Mesenchymal stem cell (in vitro differentiated cells and primary cell): ENCODE results near the gene PLCD4.

ENCODE experiments used
- DNase-seq: peaks from one replicate; pipeline ENCODE4 v3.0.0-alpha.2; 2013
- H2AFZ ChIP-seq: one replicate; pipeline ENCODE4 v1.6.1; 2013; ENCODE audit warnings: low read depth, mild to moderate bottlenecking, control low read depth, inconsistent platforms, low read length, moderate library complexity
- H2AK5ac ChIP-seq: 2 replicates; pipeline ENCODE4 v1.6.1; 2013; ENCODE audit warnings: low read length, moderate library complexity, mild to moderate bottlenecking, inconsistent platforms; ENCODE audit not compliant: severe bottlenecking
- H2BK120ac ChIP-seq: one replicate; pipeline ENCODE4 v1.6.1; 2013; ENCODE audit warnings: low read depth, mild to moderate bottlenecking, inconsistent platforms, low read length, moderate library complexity
- H2BK12ac ChIP-seq, 2 experiments: one replicate each; pipeline ENCODE4 v1.6.1; 2013; ENCODE audit warnings: inconsistent platforms in 2 of 2, low read length in 2 of 2, mild to moderate bottlenecking in 2 of 2, moderate library complexity in 2 of 2, control low read depth in 1 of 2
- H2BK15ac ChIP-seq: one replicate; pipeline ENCODE4 v1.6.1; 2013; ENCODE audit warnings: mild to moderate bottlenecking, low read depth, inconsistent platforms; ENCODE audit not compliant: poor library complexity, severe bottlenecking
- H2BK5ac ChIP-seq: 2 replicates; pipeline ENCODE4 v1.6.1; 2013; ENCODE audit warnings: low read depth, mild to moderate bottlenecking, low read length, control low read depth, inconsistent platforms; ENCODE audit not compliant: poor library complexity, severe bottlenecking
- H3K14ac ChIP-seq, 2 experiments: one replicate each; pipeline ENCODE4 v1.6.1; 2013; ENCODE audit warnings: inconsistent platforms in 2 of 2, low read length in 2 of 2, control low read depth in 1 of 2, mild to moderate bottlenecking in 1 of 2, moderate library complexity in 1 of 2
- H3K18ac ChIP-seq, 2 experiments: one replicate each; pipeline ENCODE4 v1.6.1; 2013; ENCODE audit warnings: inconsistent platforms in 2 of 2, low read length in 2 of 2, control low read depth in 1 of 2, low read depth in 1 of 2, mild to moderate bottlenecking in 1 of 2
- H3K23ac ChIP-seq, 2 experiments: one replicate each; pipeline ENCODE4 v1.6.1; 2013; ENCODE audit warnings: inconsistent platforms in 2 of 2, low read length in 2 of 2, mild to moderate bottlenecking in 2 of 2, moderate library complexity in 2 of 2, control low read depth in 1 of 2
- H3K27ac ChIP-seq: 2 replicates; pipeline ENCODE4 v1.5.1; 2013; ENCODE audit warnings: mild to moderate bottlenecking, moderate library complexity, low read length, control low read depth, inconsistent platforms; ENCODE audit not compliant: poor library complexity, severe bottlenecking
- H3K27me3 ChIP-seq, 2 experiments: 2 replicates each; pipeline versions ENCODE4 v1.6.1 to v1.7.0; 2013; ENCODE audit warnings: low read length in 2 of 2, mild to moderate bottlenecking in 2 of 2, moderate library complexity in 2 of 2, control low read depth in 1 of 2, inconsistent platforms in 1 of 2; ENCODE audit not compliant: control insufficient read depth in 1 of 2, insufficient read depth in 1 of 2
- H3K36me3 ChIP-seq, 2 experiments: 2 replicates each; pipeline versions ENCODE4 v1.6.1 to v1.7.0; 2013; ENCODE audit warnings: low read length in 2 of 2, control low read depth in 1 of 2, inconsistent platforms in 1 of 2, low read depth in 1 of 2, mild to moderate bottlenecking in 1 of 2; ENCODE audit not compliant: insufficient read depth in 2 of 2, control insufficient read depth in 1 of 2
- H3K4ac ChIP-seq, 2 experiments: one replicate each; pipeline ENCODE4 v1.6.1; 2013; ENCODE audit warnings: inconsistent platforms in 2 of 2, low read length in 2 of 2, mild to moderate bottlenecking in 2 of 2, moderate library complexity in 2 of 2, control low read depth in 1 of 2, low read depth in 1 of 2
- H3K4me1 ChIP-seq: 2 replicates; pipeline ENCODE4 v1.6.1; 2013; ENCODE audit warnings: low read depth, low read length, control low read depth; ENCODE audit not compliant: control insufficient read depth, insufficient read depth
- H3K4me2 ChIP-seq: 2 replicates; pipeline ENCODE4 v1.6.1; 2013; ENCODE audit warnings: low read length, mild to moderate bottlenecking, inconsistent platforms; ENCODE audit not compliant: poor library complexity, severe bottlenecking
- H3K4me3 ChIP-seq, 2 experiments: 2 replicates each; pipeline versions ENCODE4 v1.5.1 to v1.7.0; 2013; ENCODE audit warnings: low read length in 2 of 2, mild to moderate bottlenecking in 2 of 2, control low read depth in 1 of 2, low read depth in 1 of 2; ENCODE audit not compliant: insufficient read depth in 1 of 2
- H3K79me1 ChIP-seq: replicated peaks from 2 replicates; pipeline ENCODE4 v1.6.1; 2013; ENCODE audit warnings: mild to moderate bottlenecking, control low read depth, low read length, inconsistent platforms; ENCODE audit not compliant: poor library complexity, severe bottlenecking
- H3K9ac ChIP-seq: 2 replicates; pipeline ENCODE4 v1.7.0; 2013; ENCODE audit warnings: mild to moderate bottlenecking, low read length, moderate library complexity
- H3K9me3 ChIP-seq: 2 replicates; pipeline ENCODE4 v1.7.0; 2013; ENCODE audit warnings: mild to moderate bottlenecking, low read length; ENCODE audit not compliant: control insufficient read depth
- H4K8ac ChIP-seq: one replicate; pipeline ENCODE4 v1.6.1; 2013; ENCODE audit warnings: inconsistent platforms, mild to moderate bottlenecking, low read length, moderate library complexity
- H4K91ac ChIP-seq: one replicate; pipeline ENCODE4 v1.6.1; 2013; ENCODE audit warnings: mild to moderate bottlenecking, low read length, inconsistent platforms
- WGBS: methylation state at CpG from one replicate; pipeline ENCODE4 v1.1.7; 2013; ENCODE audit warnings: mixed read lengths; 5-methylcytosine and 5-hydroxymethylcytosine counted together

Gene PLCD4

DNA sequence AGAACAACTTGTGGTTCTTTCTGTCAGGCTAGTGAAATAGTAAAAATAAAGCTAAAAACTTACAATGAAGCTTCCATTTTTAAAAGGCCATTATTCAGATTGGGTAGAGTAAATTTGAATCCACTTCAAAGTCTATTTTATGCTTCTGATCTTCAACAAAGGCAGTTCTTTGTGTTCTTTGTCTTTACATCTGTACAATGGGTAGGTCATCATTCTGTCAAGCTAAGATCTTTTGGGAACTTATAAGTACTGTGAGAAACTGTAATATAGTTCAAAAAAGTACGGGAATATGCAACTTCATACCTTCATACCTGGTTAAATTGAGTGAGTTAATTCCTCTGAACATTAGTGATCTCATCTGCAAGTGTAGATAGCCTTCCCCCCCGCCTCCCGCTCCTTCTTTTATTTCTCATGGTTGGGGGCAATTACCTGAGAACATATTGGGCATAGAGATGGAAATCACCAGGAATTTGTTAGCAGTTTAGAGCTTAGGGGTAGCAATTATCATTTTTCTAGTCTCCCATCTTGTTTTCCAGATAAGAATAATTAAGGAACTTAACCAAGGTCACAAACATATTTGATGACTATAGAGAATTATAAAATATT, 29.3 kb upstream of the PLCD4 start:
- WGBS = no CpG with 5 or more reads among the region's 3 CpGs
- Histone ChIP-seq H3K23ac (no peak overlapping the region), H3K4me2 (no peak overlapping the region), H3K9me3 (no peaks in the 10 kb centered on the region), H3K4ac (no peak overlapping the region), H2AFZ (no peak overlapping the region), H4K8ac (no peak overlapping the region), H2BK5ac (no peak overlapping the region), H3K36me3 (peaks cover 8 to 60% of the 10 kb centered on the region in 2 experiments), H3K4me1 (peaks cover 6% of the 10 kb centered on the region), H2BK15ac (no peak overlapping the region), H3K4me3 (no peak overlapping the region), H2BK12ac (no peak overlapping the region), H3K27me3 (no peaks in the 10 kb centered on the region), H4K91ac (no peak overlapping the region), H2AK5ac (no peak overlapping the region), H3K79me1 (peaks cover 7% of the 10 kb centered on the region), H3K9ac (no peak overlapping the region), H3K27ac (no peak overlapping the region), H3K18ac (no peak overlapping the region), H3K14ac (no peak overlapping the region), H2BK120ac (no peak overlapping the region)
- DNase-seq = no peak

DNA sequence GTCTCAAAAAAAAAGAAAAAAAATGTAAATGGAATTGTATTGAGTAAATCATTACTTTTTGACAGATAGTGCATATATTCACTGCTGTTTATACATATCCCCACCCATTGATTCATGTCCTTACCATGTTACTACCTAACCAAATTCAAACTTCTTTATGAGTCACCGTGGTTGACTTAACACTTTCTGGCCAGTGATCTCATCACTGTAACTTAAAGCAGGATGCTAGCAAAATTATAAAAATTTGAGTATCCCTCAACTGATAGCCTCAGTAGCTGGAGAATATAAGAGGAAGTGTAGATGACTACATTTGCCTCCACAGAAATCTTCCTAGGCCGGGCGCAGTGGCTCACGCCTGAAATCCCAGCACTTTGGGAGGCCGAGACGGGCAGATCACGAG, 25.6 kb upstream of the PLCD4 start:
- Histone ChIP-seq H4K8ac (no peak overlapping the region), H3K4ac (no peak overlapping the region), H2BK120ac (no peak overlapping the region), H3K23ac (no peak overlapping the region), H3K79me1 (peaks cover 16% of the 10 kb centered on the region), H3K14ac (no peak overlapping the region), H2BK15ac (no peak overlapping the region), H2BK12ac (no peak overlapping the region), H3K9ac (peak overlapping the region; percentile 38), H3K27me3 (no peaks in the 10 kb centered on the region), H3K27ac (peak overlapping the region; percentile 68), H2AFZ (no peak overlapping the region), H2BK5ac (no peak overlapping the region), H3K4me3 (no peak overlapping the region), H3K36me3 (peaks cover 15 to 68% of the 10 kb centered on the region in 2 experiments), H2AK5ac (no peak overlapping the region), H3K9me3 (no peaks in the 10 kb centered on the region), H3K4me2 (no peak overlapping the region), H3K4me1 (peaks cover 6% of the 10 kb centered on the region), H3K18ac (no peak overlapping the region), H4K91ac (no peak overlapping the region)
- WGBS = 80% methylated on average over 1 of the region's 7 CpGs
- peak; percentile 50 for DNase-seq

DNA sequence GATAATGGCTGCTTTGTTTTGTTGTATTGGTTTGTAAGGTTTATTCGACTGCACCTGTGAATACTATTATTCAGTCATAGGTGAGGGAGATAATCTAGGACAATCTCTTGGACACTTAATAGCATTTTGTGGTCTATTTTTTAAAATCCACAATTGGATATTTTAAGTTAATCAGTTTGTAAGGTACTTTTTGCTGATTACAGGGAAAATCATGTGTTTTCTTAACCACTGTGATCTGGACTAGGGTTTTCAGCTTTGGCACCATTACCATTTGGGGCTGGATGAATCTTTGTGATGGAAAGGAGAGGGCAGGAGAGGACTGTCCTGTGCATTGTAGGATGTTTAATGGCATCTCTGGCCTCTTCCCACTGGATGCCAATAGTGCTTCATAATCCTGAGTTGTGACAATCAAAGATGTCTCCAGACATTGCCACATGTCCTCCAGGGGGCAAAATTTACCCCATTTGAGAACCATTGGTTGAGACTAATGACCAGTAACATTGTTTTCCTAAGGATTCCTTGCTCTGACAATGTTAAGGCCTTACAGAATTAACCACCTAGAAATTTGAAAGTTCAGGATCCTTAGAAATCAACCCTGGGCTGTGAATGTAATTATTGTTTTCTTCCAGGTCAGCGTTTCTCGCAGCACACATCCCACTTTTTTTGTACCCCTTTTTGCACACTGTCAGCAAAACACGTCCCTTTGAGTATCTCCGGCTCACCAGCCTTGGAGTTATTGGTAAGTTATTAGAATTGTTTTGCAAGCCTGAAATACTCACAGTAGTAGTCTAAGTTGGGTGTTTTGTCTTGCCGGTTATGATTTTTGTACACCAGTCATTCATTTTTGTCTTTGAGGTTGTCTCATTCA, 23.5 kb upstream of the PLCD4 start:
- Histone ChIP-seq H3K27ac (no peak overlapping the region), H3K36me3 (peaks cover 10 to 82% of the 10 kb centered on the region in 2 experiments), H2AFZ (no peak overlapping the region), H2AK5ac (no peak overlapping the region), H3K9ac (no peak overlapping the region), H3K23ac (no peak overlapping the region), H3K9me3 (no peaks in the 10 kb centered on the region), H3K4me3 (no peak overlapping the region), H2BK12ac (no peak overlapping the region), H3K18ac (no peak overlapping the region), H2BK15ac (no peak overlapping the region), H4K8ac (no peak overlapping the region), H3K79me1 (peaks cover 14% of the 10 kb centered on the region), H3K4me1 (peaks cover 3% of the 10 kb centered on the region), H2BK5ac (no peak overlapping the region), H3K14ac (no peak overlapping the region), H3K4ac (no peak overlapping the region), H3K27me3 (no peaks in the 10 kb centered on the region), H4K91ac (no peak overlapping the region), H3K4me2 (no peak overlapping the region), H2BK120ac (no peak overlapping the region)
- DNase-seq = no peak
- WGBS = 100% methylated on average over 2 of the region's 6 CpGs

DNA sequence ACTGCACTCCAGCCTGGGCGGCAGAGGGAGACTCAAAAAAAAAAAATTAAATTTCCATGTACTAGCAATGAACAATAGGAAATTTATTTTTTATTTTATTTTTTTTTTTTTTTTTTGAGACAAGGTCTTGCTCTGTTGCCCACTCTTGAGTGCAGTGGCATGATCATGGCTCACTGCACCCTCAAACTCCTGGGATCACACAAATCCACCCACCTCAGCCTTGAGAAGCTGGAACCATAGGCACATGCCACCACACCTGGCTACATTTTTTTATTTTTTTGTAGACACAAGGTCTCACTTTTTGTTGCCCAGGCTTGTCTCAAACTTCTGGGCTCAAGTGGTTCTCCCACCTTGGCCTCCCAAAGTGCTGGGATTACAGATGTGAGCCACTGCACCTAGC, 22.2 kb upstream of the PLCD4 start:
- no peak overlapping the region for H3K14ac ChIP-seq
- peaks cover 15% of the 10 kb centered on the region for H3K79me1 ChIP-seq
- peaks cover 3% of the 10 kb centered on the region for H3K4me1 ChIP-seq
- H3K9me3 ChIP-seq = no peaks in the 10 kb centered on the region
- H3K4me3 ChIP-seq = no peak overlapping the region
- no peak overlapping the region for H4K8ac ChIP-seq
- H2BK5ac ChIP-seq = no peak overlapping the region
- H3K9ac ChIP-seq = no peak overlapping the region
- WGBS = no CpG with 5 or more reads among the region's 1 CpG
- no peak overlapping the region for H4K91ac ChIP-seq
- no peak overlapping the region for H3K18ac ChIP-seq
- no peaks in the 10 kb centered on the region for H3K27me3 ChIP-seq
- H2BK15ac ChIP-seq = no peak overlapping the region
- H2AK5ac ChIP-seq = no peak overlapping the region
- no peak overlapping the region for H3K4me2 ChIP-seq
- no peak overlapping the region for H3K4ac ChIP-seq
- H3K27ac ChIP-seq = no peak overlapping the region
- no peak overlapping the region for H2AFZ ChIP-seq
- H2BK12ac ChIP-seq = no peak overlapping the region
- H2BK120ac ChIP-seq = no peak overlapping the region
- H3K36me3 ChIP-seq = peaks cover 14 to 92% of the 10 kb centered on the region in 2 experiments
- DNase-seq = no peak
- no peak overlapping the region for H3K23ac ChIP-seq
